Loucy (cell line): Measurements from ENCODE around the gene PRKD3.

Experiments used
- H2AFZ ChIP-seq: fragments of 200-600 bp; sonication (generic); 2 replicates; pipeline ENCODE4 v1.6.0; 2016; ENCODE audit warnings: antibody characterized with exemption, mild to moderate bottlenecking, low read length, moderate library complexity
- H3F3A ChIP-seq: fragments of 200-600 bp; 2 replicates; pipeline ENCODE4 v1.6.0; 2016; ENCODE audit warnings: antibody characterized with exemption, low read depth, mild to moderate bottlenecking
- H3K27me3 ChIP-seq: fragments of 200-600 bp; sonication (generic); 2 replicates; pipeline ENCODE4 v1.6.1; 2014; ENCODE audit warnings: low read length, mild to moderate bottlenecking; ENCODE audit not compliant: insufficient read depth, poor library complexity, severe bottlenecking
- H3K36me3 ChIP-seq: fragments of 200-600 bp; sonication (generic); 2 replicates; pipeline ENCODE4 v1.6.1; 2016; ENCODE audit warnings: low read length; ENCODE audit not compliant: insufficient read depth
- H3K4me1 ChIP-seq: fragments of 200-600 bp; sonication (generic); 2 replicates; pipeline ENCODE4 v1.5.1; 2014; ENCODE audit warnings: low read length, mild to moderate bottlenecking; ENCODE audit not compliant: insufficient read depth, poor library complexity, severe bottlenecking
- H3K4me2 ChIP-seq: fragments of 200-600 bp; sonication (generic); 2 replicates; pipeline ENCODE4 v1.6.0; 2014; ENCODE audit warnings: antibody characterized with exemption, low read length, low read depth, mild to moderate bottlenecking; ENCODE audit not compliant: poor library complexity, severe bottlenecking
- H3K4me3 ChIP-seq: fragments of 200-600 bp; sonication (generic); 2 replicates; pipeline ENCODE4 v1.5.1; 2014; ENCODE audit warnings: low read length, mild to moderate bottlenecking, mixed read lengths; ENCODE audit not compliant: poor library complexity, severe bottlenecking
- H3K79me2 ChIP-seq: fragments of 200-600 bp; sonication (generic); 2 replicates; pipeline ENCODE4 v1.6.1; 2014; ENCODE audit warnings: low read length; ENCODE audit not compliant: insufficient read depth
- H3K9ac ChIP-seq: fragments of 200-600 bp; sonication (generic); 2 replicates; pipeline ENCODE4 v1.6.0; 2014; ENCODE audit warnings: mild to moderate bottlenecking, low read depth, low read length, moderate library complexity; ENCODE audit not compliant: poor library complexity, severe bottlenecking
- H3K9me2 ChIP-seq: fragments of 200-600 bp; sonication (generic); replicated peaks from 2 replicates; pipeline ENCODE4 v1.6.1; 2016; ENCODE audit warnings: low read depth, low read length, mixed read lengths
- H3K9me3 ChIP-seq: fragments of 200-600 bp; sonication (generic); 2 replicates; pipeline ENCODE4 v1.6.1; 2014; ENCODE audit warnings: mild to moderate bottlenecking, antibody characterized with exemption, low read length, low read depth; ENCODE audit not compliant: insufficient read depth
- H4K20me1 ChIP-seq: fragments of 200-600 bp; sonication (generic); 2 replicates; pipeline ENCODE4 v1.6.0; 2014; ENCODE audit warnings: antibody characterized with exemption, low read length, mild to moderate bottlenecking; ENCODE audit not compliant: insufficient read depth, poor library complexity, severe bottlenecking
- EZH2phosphoT487 ChIP-seq: fragments of 200-600 bp; IDR thresholded peaks from 2 replicates; pipeline ENCODE4 v1.6.1; 2018; ENCODE audit warnings: antibody characterized with exemption, mild to moderate bottlenecking, moderate library complexity, borderline replicate concordance
- TF ChIP-seq, protein P1 (sequence below): fragments of 200-600 bp; sonication (generic); conservative IDR thresholded peaks from 2 replicates; pipeline ENCODE4 v1.5.1; 2014; ENCODE audit warnings: mild to moderate bottlenecking, antibody characterized with exemption, low read length

PRKD3 gene

DNA sequence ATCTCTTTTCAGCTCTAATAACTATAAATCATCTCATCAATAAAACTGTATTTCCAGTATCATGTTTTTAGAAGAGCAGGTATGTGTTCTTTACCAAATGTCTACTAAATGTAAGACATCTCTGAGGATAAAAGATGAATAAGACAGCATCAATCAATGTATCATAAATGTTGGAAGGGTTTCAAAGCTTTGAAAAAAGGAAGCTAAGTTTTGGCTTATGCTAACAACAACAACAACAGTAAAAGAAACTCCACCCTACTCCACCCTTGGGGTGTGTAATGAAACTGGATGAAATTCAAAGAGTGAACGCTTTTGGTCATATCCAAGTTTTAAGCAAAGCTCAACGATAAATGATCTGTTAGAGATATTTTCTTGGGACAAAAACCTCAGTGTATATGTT is 17.1 kb downstream of the PRKD3 start:
- Histone ChIP-seq H3K9me2 (no peaks in the 10 kb centered on the region), H4K20me1 (peaks cover 24% of the 10 kb centered on the region), H3K27me3 (no peaks in the 10 kb centered on the region), H3K79me2 (peaks cover 95% of the 10 kb centered on the region), H3K9me3 (no peaks in the 10 kb centered on the region; the same call in 1 of the 2 replicates), H3F3A (no peaks in the 10 kb centered on the region), H3K4me1 (peaks cover 18% of the 10 kb centered on the region), H3K4me3 (no peak overlapping the region), H3K9ac (no peak overlapping the region), H3K4me2 (no peak overlapping the region), H3K36me3 (no peaks in the 10 kb centered on the region), H2AFZ (no peak overlapping the region)
- TF ChIP-seq EZH2phosphoT487 = no peak
- TF ChIP-seq, protein P1, sequence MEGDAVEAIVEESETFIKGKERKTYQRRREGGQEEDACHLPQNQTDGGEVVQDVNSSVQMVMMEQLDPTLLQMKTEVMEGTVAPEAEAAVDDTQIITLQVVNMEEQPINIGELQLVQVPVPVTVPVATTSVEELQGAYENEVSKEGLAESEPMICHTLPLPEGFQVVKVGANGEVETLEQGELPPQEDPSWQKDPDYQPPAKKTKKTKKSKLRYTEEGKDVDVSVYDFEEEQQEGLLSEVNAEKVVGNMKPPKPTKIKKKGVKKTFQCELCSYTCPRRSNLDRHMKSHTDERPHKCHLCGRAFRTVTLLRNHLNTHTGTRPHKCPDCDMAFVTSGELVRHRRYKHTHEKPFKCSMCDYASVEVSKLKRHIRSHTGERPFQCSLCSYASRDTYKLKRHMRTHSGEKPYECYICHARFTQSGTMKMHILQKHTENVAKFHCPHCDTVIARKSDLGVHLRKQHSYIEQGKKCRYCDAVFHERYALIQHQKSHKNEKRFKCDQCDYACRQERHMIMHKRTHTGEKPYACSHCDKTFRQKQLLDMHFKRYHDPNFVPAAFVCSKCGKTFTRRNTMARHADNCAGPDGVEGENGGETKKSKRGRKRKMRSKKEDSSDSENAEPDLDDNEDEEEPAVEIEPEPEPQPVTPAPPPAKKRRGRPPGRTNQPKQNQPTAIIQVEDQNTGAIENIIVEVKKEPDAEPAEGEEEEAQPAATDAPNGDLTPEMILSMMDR = no peak

DNA sequence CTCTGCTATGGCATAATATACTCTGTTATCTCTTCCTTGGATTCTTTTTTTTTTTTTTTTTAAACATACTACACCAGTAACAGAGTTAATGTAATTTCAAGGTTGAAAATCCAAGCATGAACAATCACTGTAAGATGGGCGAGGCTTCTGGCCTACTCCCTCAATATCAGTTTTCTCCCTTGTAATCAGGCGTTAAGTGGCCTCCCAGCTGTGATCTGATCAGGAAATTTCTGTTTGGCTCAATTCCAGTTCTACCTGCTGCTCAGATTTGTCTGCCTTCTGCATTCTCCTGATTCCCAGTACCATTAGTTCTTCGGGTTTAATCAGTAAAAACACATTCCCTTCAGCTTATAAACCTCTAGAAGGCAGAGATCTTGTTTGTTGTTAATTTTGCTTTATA is 18.6 kb downstream of the PRKD3 start:
- Histone ChIP-seq H3K36me3 (no peaks in the 10 kb centered on the region), H3K9ac (no peak overlapping the region), H4K20me1 (peaks cover 26% of the 10 kb centered on the region), H3F3A (no peaks in the 10 kb centered on the region), H3K4me3 (no peak overlapping the region), H3K27me3 (no peaks in the 10 kb centered on the region), H3K79me2 (peaks cover 93% of the 10 kb centered on the region), H2AFZ (no peak overlapping the region), H3K4me1 (peaks cover 3% of the 10 kb centered on the region), H3K9me3 (no peaks in the 10 kb centered on the region; the same call in 1 of the 2 replicates), H3K9me2 (no peaks in the 10 kb centered on the region), H3K4me2 (no peak overlapping the region)
- TF ChIP-seq EZH2phosphoT487 = no peak
- TF ChIP-seq, protein P1 = no peak

DNA sequence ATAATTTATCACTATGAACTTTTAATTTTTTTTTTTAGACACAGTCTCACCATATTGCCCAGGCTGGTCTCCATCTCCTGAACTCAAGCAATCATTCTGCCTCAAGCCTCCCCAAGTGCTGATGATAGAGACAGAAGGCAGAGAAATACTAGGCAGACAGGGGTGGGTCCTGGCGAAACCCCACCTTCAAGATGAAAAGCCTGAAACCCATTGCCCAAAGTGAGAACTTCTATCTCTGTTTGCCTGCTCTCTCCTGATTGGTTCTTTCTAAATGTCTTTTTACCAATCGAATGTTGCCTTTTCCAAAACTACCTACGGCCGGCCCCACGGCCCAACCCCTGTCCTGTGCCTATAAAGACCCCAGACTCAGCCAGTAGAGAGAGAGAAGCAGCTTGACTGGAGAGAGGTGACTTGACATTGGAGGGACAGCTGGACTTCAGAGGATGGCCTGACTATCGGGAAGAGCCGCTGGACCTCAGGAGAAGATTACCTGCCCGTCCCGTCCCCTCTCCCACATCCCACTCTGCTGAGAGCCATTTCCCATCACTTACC is 21.9 kb downstream of the PRKD3 start:
- H4K20me1 ChIP-seq = peaks cover 33% of the 10 kb centered on the region
- H3F3A ChIP-seq = no peaks in the 10 kb centered on the region
- H3K4me2 ChIP-seq = no peak overlapping the region
- H3K79me2 ChIP-seq = peaks cover 96% of the 10 kb centered on the region
- H3K36me3 ChIP-seq = no peaks in the 10 kb centered on the region
- H3K9me3 ChIP-seq = no peaks in the 10 kb centered on the region; the same call in 1 of the 2 replicates
- H3K27me3 ChIP-seq = no peaks in the 10 kb centered on the region
- H2AFZ ChIP-seq = no peak overlapping the region
- TF ChIP-seq, protein P1 = no peak
- TF ChIP-seq EZH2phosphoT487 = no peak
- no peak overlapping the region for H3K9ac ChIP-seq
- no peaks in the 10 kb centered on the region for H3K9me2 ChIP-seq
- no peaks in the 10 kb centered on the region for H3K4me1 ChIP-seq
- no peak overlapping the region for H3K4me3 ChIP-seq
